Measurements from ENCODE around the gene KSR1. TPM values are rescaled to one million over a fixed set of nuclear protein-coding genes. Genes with fewer than 3 reads are reported as not detected.
"Not testable (repeated sequence)": the region's sequence is repeated elsewhere in the genome, so short reads cannot be mapped to it uniquely, and the experiment has no call there.

The KSR1 gene
- total RNA-seq, 4 donors from 2014 or later = 10.4 to 17.7 (median 13.2) TPM

DNA sequence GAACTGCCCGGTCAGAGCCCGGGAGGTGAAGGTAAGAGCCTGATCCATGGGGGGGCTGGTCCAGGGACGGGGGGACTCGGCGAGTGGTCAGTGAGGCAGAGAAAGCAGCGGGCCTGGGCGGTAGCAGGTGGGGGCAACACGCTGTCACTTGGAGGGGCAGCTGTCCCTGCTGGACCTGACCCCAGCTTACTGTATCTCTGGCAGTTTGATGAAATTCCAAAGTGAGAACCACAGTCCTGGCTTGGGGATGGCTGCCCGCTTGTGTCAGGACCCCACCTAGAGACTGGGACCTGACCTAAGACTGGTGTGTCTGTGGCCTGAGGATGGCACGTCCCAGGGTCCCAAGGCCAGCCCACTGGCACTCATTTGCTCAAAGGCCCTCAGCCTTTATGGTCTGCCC, 35.1 kb upstream of the KSR1 start:
- intact Hi-C loops (cut with DNase I; ENCODE audit: low total_unique reads) (no loop called here), in situ Hi-C loops (cut with MboI; ENCODE audit: low sequenced_read_pairs in 4 of 4) (no loop called here)
- Histone ChIP-seq H3K36me3 (no peaks in the 10 kb centered on the region), H3K4me1 (no peaks in the 10 kb centered on the region), H3K27me3 (no peaks in the 10 kb centered on the region), H3K27ac (no peak overlapping the region), H3K9me3 (no peaks in the 10 kb centered on the region), H3K4me3 (no peak overlapping the region)
- TF ChIP-seq, protein P1, sequence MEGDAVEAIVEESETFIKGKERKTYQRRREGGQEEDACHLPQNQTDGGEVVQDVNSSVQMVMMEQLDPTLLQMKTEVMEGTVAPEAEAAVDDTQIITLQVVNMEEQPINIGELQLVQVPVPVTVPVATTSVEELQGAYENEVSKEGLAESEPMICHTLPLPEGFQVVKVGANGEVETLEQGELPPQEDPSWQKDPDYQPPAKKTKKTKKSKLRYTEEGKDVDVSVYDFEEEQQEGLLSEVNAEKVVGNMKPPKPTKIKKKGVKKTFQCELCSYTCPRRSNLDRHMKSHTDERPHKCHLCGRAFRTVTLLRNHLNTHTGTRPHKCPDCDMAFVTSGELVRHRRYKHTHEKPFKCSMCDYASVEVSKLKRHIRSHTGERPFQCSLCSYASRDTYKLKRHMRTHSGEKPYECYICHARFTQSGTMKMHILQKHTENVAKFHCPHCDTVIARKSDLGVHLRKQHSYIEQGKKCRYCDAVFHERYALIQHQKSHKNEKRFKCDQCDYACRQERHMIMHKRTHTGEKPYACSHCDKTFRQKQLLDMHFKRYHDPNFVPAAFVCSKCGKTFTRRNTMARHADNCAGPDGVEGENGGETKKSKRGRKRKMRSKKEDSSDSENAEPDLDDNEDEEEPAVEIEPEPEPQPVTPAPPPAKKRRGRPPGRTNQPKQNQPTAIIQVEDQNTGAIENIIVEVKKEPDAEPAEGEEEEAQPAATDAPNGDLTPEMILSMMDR (IDR thresholded peaks at IDR 0.05 in 4 of 5, conservative IDR thresholded peaks at IDR 0.05 in 1 of 5) = no peak
- no peak for TF ChIP-seq POLR2A (IDR thresholded peaks at IDR 0.05)
- no peak for ATAC-seq
- no peak for DNase-seq

DNA sequence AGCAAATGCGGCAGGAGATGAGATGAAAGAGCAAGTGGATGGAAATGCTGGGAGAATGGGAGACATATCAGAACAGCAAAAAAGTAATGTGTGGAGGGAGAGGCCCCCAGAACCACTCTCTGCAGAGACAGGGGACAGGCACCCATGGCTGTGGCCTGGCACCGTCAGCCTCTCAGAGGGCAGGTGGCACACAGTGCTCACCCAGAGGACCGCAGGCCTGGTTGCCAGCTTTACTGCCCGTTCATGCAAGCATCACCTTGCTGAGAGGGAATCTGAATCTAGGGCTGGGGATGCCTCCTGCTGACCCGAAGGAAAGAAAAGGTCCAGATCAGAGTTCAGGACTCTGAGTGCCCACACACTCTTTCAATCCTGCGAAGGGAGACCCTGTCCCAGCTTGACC, 34.6 kb upstream of the KSR1 start:
- intact Hi-C loops (cut with DNase I; ENCODE audit: low total_unique reads); H3K4me3 ChIP-seq; in situ Hi-C loops (cut with MboI; ENCODE audit: low sequenced_read_pairs in 4 of 4); H3K27me3 ChIP-seq; H3K9me3 ChIP-seq; DNase-seq; ATAC-seq; H3K27ac ChIP-seq; H3K36me3 ChIP-seq; H3K4me1 ChIP-seq: not testable (repeated sequence)

DNA sequence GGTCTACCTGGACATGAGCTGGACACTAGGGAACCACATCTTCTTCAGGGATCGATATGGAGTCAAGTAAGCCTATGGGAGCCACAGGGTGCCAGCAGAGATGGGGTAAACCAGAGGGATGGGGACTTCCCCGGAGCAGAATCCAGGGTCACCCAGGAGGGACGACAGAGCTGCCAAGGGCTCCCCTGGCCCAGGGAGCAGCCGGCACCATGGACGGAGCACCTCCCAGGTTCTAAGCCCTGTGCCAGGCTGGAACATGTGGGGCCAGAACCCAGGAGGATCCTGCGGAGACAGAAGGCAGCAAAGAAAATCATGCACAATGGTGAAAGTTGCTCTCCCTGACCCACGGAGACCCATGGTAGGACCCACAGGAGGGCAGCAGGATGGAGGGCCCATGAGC, 33.6 kb upstream of the KSR1 start:
- H3K9me3 ChIP-seq = no peaks in the 10 kb centered on the region
- TF ChIP-seq, protein P1 (IDR thresholded peaks at IDR 0.05 in 4 of 5, conservative IDR thresholded peaks at IDR 0.05 in 1 of 5) = no peak
- no peak for TF ChIP-seq POLR2A (IDR thresholded peaks at IDR 0.05)
- ATAC-seq (no peak), DNase-seq (no peak)
- H3K36me3 ChIP-seq = no peaks in the 10 kb centered on the region
- in situ Hi-C loops (cut with MboI; ENCODE audit: low sequenced_read_pairs in 4 of 4) (no loop called here), intact Hi-C loops (cut with DNase I; ENCODE audit: low total_unique reads) (no loop called here)
- no peaks in the 10 kb centered on the region for H3K4me1 ChIP-seq
- H3K27me3 ChIP-seq = no peaks in the 10 kb centered on the region
- H3K4me3 ChIP-seq = no peak overlapping the region
- H3K27ac ChIP-seq = no peak overlapping the region

DNA sequence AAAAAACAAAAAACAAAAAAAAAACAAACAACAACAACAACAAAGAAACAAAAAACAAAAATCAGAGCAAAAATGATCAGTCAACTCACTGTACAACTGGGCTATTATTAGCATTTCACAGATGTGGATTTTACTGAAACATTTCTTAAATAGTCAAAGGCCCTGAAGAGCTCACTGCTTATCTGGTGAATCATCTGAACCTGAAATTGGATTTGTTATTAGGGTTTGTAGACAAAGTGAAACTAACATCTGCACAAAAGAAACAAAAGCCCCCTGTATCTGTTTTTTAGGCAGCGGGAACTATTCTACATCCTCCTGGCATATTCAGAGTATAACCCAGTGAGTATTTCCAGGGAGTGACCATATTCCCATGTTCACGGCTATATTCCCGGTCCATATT, 32.6 kb upstream of the KSR1 start:
- no peak for DNase-seq
- in situ Hi-C loops (cut with MboI; ENCODE audit: low sequenced_read_pairs in 4 of 4) = no loop called here
- H3K4me1 ChIP-seq = no peaks in the 10 kb centered on the region
- ATAC-seq = no peak
- no peak for TF ChIP-seq POLR2A (IDR thresholded peaks at IDR 0.05)
- TF ChIP-seq, protein P1 (IDR thresholded peaks at IDR 0.05 in 4 of 5, conservative IDR thresholded peaks at IDR 0.05 in 1 of 5) = no peak
- no peaks in the 10 kb centered on the region for H3K36me3 ChIP-seq
- no peaks in the 10 kb centered on the region for H3K27me3 ChIP-seq
- intact Hi-C loops (cut with DNase I; ENCODE audit: low total_unique reads) = no loop called here
- no peaks in the 10 kb centered on the region for H3K9me3 ChIP-seq
- no peak overlapping the region for H3K27ac ChIP-seq
- no peak overlapping the region for H3K4me3 ChIP-seq

DNA sequence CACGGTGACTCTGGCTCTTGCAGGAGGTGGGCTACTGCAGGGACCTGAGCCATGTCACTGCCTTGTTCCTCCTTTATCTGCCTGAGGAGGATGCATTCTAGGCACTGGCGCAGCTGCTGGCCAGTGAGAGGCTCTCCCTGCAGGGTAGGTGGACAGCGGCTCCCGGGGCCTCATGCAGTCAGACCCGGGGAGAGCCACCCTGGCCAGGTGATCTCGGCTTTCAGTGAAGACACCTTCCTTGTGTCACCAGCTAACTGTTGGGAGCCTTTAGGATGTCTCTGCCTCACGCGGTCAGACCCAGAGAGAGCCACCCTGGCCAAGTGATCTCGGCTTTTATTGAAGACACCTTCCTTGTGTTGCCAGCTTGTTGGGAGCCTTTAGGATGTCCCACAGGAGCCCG, 31.7 kb upstream of the KSR1 start:
- in situ Hi-C loops (cut with MboI; ENCODE audit: low sequenced_read_pairs in 4 of 4) = no loop called here
- TF ChIP-seq, protein P1 (IDR thresholded peaks at IDR 0.05 in 4 of 5, conservative IDR thresholded peaks at IDR 0.05 in 1 of 5) = no peak
- no peak for TF ChIP-seq POLR2A (IDR thresholded peaks at IDR 0.05)
- no peaks in the 10 kb centered on the region for H3K27me3 ChIP-seq
- ATAC-seq (no peak), DNase-seq (no peak)
- H3K27ac ChIP-seq = no peak overlapping the region
- H3K36me3 ChIP-seq = no peaks in the 10 kb centered on the region
- no peaks in the 10 kb centered on the region for H3K9me3 ChIP-seq
- H3K4me1 ChIP-seq = no peaks in the 10 kb centered on the region
- intact Hi-C loops (cut with DNase I; ENCODE audit: low total_unique reads) = no loop called here
- H3K4me3 ChIP-seq = no peak overlapping the region

Measured in gastrocnemius medialis (tissue), 4 donors.